ENCODE data around the gene FLT4.
"Not testable (repeated sequence)": the region's sequence is repeated elsewhere in the genome, so short reads cannot be mapped to it uniquely, and the experiment has no call there.

GRCh38 chr5:180674090-180674475 lies 24.7 kb upstream of the FLT4 start:
- not testable (repeated sequence) for TF ChIP-seq CTCF (IDR thresholded peaks at IDR 0.05; ENCODE audit: low read depth, low read length, missing input control); RXRA (IDR thresholded peaks at IDR 0.05); JUND (IDR thresholded peaks at IDR 0.05); TAF1 (conservative IDR thresholded peaks at IDR 0.05); GABPA (IDR thresholded peaks at IDR 0.05 in 1 of 2, conservative IDR thresholded peaks at IDR 0.05 in 1 of 2); SP1 (IDR thresholded peaks at IDR 0.05); RAD21 (IDR thresholded peaks at IDR 0.05); YY1 (IDR thresholded peaks at IDR 0.05); EGR1 (IDR thresholded peaks at IDR 0.05; ENCODE audit: low read depth in 2 of 2)

Measured in liver (tissue), 3 donors.